ENCODE data around the gene EEF1AKMT3.
"Not testable (repeated sequence)": the region's sequence is repeated elsewhere in the genome, so short reads cannot be mapped to it uniquely, and the experiment has no call there.

EEF1AKMT3 gene

DNA sequence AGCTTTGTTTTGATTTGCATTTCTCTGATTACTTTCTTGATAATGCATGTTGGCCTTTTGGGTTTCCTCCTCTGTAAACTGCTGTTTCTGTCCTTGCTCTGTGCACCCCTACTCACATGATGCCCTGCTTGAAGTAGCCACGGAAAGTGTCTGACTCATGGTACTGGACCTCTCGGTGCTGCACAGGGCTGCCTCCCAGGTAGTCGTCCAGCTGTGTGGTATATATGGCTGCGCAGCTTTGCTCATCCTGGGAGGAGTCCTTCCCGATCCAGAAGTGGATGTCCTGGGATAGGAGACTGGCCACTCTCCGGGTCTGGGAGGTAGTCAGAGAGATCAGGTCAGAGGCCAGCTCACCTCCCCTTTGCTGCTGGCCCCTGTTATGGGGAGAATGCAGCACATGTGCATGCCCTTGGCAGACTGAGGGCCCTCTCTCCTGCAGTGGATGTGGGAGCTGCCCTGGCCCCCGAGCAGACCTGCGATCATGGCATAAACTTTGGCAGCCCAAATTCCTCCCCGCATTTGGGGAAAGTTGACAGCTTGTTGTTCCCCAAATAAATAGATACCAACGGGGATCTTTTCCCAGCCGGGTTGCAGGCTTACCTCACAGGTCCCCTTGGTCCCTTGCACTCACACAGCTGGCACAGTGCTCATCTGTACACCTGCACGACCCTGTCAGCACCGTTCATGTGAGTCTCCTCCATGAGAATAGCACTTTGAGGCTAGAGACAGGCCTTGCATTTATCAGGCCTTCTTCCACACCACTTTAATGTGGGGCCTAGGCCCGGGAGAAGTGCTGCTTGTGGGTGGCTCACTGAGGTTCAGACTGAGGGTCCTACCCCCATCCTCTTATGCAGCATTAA, 40.9 kb downstream of the EEF1AKMT3 start:
- TF ChIP-seq, protein P1, sequence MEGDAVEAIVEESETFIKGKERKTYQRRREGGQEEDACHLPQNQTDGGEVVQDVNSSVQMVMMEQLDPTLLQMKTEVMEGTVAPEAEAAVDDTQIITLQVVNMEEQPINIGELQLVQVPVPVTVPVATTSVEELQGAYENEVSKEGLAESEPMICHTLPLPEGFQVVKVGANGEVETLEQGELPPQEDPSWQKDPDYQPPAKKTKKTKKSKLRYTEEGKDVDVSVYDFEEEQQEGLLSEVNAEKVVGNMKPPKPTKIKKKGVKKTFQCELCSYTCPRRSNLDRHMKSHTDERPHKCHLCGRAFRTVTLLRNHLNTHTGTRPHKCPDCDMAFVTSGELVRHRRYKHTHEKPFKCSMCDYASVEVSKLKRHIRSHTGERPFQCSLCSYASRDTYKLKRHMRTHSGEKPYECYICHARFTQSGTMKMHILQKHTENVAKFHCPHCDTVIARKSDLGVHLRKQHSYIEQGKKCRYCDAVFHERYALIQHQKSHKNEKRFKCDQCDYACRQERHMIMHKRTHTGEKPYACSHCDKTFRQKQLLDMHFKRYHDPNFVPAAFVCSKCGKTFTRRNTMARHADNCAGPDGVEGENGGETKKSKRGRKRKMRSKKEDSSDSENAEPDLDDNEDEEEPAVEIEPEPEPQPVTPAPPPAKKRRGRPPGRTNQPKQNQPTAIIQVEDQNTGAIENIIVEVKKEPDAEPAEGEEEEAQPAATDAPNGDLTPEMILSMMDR (conservative IDR thresholded peaks at IDR 0.05) = no peak
- no peak overlapping the region for H3K27ac ChIP-seq

DNA sequence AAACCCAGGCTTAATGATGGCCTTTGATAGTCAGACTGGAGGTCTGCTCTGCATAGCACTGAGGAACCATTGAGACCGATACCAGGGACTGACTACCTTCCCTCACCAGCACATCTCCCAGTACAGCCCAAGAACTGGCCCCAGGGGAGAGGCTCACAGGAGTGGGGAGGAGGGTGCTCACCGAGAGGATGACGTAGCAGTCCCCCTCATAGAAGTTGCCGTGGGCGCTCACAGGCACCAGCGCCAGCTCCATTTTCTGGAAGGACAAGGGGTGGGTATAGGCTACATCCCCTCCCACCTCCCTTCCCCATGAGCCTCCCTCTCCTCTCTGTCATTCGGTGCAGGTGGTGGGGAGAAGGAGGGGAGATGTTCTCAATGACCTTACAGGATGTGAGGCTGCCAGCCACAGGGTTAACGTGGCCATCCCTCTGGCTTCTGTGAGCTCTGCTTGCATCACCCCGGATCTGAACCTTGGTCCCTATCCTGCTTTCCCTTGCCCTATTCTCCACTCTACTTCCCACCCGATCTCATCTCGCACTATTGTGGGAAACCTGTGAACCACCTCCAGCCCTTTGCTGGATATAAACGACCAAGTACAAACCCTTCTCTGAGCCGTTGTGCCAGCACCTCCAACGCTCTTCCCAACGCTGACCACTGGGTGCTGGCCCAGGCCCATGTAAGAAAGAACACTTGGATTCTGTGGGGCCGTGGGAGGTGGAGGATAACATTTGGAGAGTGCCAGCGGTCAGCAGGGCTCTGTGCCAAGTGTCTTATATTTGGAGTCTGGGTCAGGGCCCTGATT, 41.8 kb downstream of the EEF1AKMT3 start:
- TF ChIP-seq, protein P1 (conservative IDR thresholded peaks at IDR 0.05) = no peak
- no peak overlapping the region for H3K27ac ChIP-seq

DNA sequence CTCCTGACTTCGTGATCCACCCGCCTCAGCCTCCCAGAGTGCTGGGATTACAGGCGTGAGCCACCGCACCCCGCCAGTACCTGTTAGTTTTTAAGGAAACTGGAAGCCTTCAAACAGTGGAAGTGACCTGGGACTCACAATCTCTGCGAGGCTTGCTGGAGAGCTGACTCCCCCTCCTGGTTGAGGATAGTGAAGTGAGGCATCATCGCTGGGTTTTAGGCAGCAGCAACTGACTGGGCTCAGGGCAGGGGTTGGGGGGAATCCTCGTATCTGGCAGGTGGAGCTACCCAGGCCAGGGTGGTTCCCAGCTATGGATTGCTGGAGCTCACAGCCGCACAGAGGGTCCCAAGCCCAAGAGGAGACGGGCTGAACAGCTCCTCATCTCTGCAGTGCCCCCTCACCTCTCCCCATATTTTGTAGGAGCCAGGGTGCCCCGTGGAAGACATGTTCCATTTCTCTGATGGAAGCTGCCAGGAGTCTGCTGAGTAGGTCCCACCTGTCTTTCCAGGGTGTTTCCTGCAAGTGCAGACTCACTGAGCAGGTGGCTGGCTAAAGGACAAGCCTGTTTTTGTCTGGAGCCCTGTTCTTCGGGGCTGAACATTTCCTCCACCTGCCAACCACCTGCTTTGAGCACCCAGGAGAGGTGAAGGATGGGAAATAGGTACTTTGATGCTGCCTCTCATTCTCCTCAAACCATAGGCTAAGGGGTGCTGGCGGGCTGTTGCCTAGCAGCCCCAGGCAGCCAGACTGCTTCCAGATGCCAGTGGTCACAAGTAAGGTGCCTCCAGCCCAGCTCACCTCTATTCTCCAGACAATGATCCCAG, 43.0 kb downstream of the EEF1AKMT3 start:
- TF ChIP-seq, protein P1 (conservative IDR thresholded peaks at IDR 0.05) = no peak; the same call in 1 of the 2 replicates
- no peak overlapping the region for H3K27ac ChIP-seq

DNA sequence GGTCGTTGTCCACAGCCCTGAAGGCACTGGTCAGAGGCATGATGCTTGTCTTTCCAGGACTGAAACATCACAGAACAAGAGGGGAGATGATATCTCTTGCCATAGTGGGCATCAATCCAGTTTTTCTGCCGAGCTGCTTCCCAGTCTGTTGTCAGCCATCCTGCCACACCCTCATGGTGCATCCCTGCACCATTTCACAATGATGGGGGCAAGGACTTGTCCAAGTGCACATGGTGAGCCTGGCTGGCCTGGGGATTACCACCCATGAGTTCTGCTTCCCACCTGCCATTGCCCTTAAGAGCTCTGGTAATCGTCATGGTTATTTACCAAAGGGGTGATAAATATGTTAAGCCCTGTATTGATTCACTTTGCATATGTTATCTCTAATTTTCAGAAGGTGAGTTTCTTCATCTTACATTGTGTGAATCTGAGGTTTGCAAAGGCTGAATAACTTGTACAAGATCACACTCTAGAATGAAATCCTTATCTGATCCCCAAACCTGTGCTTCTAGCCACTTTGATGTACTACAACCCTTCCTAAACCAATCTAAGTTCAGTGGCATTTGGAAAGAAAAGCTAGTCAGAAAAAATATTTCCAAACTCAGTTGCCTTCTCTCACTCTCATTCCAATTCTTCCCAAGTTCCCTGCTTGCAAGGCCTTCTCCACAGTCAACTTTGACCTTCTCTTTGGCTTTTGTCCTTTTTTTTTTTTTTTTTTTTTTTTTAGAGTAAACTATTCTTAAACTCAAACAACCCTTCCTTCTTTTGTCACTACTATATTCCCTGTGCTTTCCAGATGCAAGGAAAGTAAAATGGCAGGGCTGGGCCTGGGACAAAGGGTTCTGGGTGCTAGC, 43.8 kb downstream of the EEF1AKMT3 start:
- TF ChIP-seq, protein P1 (conservative IDR thresholded peaks at IDR 0.05) = no peak
- H3K27ac ChIP-seq = no peak overlapping the region

DNA sequence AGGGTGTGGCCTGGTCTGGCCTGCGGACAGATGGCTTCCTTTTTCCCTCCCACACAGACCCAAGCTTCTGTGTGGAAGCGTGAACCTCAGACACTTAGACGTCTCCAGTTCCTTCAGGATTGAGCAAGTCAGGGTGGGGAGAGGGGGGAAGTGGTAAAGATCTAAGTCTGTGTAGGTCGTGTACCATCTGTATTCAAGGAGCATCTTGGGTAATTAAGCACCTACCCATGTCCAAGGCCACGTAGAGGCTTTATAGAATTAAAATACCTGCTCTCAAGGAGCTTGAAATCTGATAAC, 44.4 kb downstream of the EEF1AKMT3 start:
- H3K27ac ChIP-seq = no peak overlapping the region
- TF ChIP-seq, protein P1 (conservative IDR thresholded peaks at IDR 0.05) = no peak

DNA sequence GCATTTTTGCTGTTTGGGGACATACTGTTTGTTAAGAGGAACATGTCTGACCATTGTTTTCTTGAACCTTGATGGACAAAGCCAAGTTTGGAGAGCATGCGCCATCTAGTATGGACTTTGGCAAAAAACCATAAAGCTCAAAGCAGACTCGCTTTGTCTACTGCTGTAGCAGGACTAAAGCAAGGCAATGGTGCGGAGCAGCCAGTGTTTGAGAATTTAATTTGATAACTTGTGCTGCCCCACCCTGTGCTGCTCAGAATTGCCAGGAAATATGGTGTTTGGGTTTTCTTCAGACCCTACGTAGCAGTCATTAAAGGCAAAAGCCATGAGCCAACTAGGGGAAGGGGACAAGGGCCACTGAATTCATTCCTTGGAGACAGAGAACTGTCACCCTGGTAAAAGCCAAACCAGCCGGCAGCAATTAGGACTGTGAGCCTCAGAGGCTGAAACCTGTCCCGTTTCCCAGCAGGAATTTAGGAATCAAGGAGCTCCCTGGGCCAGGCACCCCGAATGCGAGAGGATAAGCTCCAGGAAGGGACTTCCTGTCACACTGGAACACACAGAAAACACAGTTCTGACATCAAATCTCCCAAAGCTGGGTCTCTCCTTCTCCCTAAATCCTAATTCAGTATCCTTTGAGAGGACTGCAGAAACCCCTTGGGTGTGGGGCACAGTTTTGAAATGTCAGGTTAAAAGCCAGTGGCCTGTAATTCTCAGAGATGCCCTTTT, 45.0 kb downstream of the EEF1AKMT3 start:
- TF ChIP-seq, protein P1 (conservative IDR thresholded peaks at IDR 0.05) = no peak
- H3K27ac ChIP-seq = no peak overlapping the region

DNA sequence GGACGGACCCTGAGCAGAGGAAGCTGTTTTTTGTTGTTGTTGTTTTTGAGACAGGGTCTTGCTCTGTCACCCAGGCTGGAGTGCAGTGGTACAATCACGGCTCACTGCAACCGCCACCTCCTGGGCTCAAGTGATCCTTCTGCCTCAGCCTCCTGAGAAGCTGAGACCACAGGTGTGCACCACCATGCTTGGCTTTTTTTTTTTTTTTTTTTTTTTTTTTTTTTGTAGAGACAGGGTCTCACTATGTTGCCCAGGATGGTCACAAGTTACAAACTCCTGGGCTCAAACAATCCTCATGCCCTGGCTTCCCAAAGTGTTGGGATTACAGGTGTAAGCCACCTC, 45.5 kb downstream of the EEF1AKMT3 start:
- not testable (repeated sequence) for H3K27ac ChIP-seq

DNA sequence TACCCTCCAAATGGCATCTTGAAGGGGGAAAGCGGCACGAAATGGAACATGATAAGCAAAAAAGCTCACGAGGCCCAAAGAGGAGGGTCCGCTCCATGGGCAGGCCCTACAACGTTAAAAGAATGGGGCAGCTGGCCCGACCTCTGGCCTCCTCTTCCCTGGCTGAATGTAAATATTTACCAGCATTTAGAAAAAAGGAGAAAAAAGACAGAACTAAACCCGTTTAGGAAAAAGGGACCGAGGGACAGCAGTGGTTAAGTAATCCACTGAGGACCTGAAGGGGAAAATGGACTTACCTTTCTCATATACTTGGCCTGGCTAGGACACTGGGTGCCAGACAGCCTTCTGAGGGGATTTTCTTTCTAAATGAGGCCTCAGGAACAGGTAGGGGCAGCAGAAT, 47.7 kb downstream of the EEF1AKMT3 start:
- not testable (repeated sequence) for H3K27ac ChIP-seq

DNA sequence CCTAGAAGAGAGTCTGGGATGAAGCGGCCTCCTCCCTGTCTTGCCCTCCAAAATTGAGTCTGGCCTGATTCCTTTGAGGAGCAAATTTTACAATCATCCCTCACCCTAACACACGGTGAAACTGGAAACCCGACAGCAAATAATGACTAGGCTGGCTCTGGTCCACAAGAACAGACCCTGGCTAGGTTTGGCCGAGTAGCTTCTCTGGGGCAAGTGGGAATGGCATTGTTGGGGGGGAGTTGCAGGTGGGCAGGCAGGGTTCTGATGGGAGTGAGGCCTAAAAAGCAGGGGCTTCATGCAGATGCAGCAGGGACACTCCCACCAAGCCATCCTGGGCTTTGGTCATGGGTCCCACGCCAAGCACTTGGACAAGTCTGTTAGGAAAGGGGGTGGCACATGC, 48.6 kb downstream of the EEF1AKMT3 start:
- H3K27ac ChIP-seq = not testable (repeated sequence)
